ENCODE results near the gene MTRR. TPM values are rescaled to one million over a fixed set of nuclear protein-coding genes. Genes with fewer than 3 reads are reported as not detected.

MTRR gene
- total and polyA plus RNA-seq, 2 donors (not counting 1 experiment from before 2014, with no cell fraction given) = 25.5 to 67.8 TPM

DNA sequence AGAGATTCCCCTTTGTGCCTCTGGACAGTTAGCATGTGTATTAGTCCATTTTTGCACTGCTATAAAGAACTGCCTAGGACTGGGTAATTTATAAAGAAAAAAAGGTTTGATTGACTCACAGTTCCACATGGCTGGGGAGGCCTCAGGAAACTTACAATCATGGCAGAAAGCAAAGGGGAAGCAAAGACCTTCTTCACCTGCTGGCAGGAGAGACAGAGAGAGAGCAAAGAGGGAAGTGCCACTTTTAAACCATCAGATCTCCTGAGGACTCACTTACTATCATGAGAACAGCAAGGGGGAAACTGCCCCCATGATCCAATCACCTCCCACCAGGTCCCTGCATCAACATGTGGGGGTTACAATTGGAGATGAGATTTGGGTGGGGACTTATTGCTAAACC, 24.0 kb upstream of the MTRR start:
- ATAC-seq (ENCODE audit: low read depth) (no peak), DNase-seq (peak; percentile 5)
- peaks cover 39% of the 10 kb centered on the region for H3K27me3 Mint-ChIP-seq
- TF ChIP-seq EZH2 (IDR thresholded peaks at IDR 0.05; ENCODE audit: borderline replicate concordance, insufficient read depth, low read depth, low read length, poor library complexity, severe bottlenecking) = no peak
- TF ChIP-seq, protein P1, sequence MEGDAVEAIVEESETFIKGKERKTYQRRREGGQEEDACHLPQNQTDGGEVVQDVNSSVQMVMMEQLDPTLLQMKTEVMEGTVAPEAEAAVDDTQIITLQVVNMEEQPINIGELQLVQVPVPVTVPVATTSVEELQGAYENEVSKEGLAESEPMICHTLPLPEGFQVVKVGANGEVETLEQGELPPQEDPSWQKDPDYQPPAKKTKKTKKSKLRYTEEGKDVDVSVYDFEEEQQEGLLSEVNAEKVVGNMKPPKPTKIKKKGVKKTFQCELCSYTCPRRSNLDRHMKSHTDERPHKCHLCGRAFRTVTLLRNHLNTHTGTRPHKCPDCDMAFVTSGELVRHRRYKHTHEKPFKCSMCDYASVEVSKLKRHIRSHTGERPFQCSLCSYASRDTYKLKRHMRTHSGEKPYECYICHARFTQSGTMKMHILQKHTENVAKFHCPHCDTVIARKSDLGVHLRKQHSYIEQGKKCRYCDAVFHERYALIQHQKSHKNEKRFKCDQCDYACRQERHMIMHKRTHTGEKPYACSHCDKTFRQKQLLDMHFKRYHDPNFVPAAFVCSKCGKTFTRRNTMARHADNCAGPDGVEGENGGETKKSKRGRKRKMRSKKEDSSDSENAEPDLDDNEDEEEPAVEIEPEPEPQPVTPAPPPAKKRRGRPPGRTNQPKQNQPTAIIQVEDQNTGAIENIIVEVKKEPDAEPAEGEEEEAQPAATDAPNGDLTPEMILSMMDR (IDR thresholded peaks at IDR 0.05) = no peak
- H3K79me2 ChIP-seq (ENCODE audit: control insufficient read depth, insufficient read depth, low read length) = no peaks in the 10 kb centered on the region
- no peak overlapping the region for H3K4me2 ChIP-seq (replicated peaks; ENCODE audit: low read depth, low read length, poor library complexity, severe bottlenecking)
- peaks cover 13% of the 10 kb centered on the region for H3K4me1 Mint-ChIP-seq
- H3K4me3 Mint-ChIP-seq = no peak overlapping the region
- no peaks in the 10 kb centered on the region for H4K20me1 ChIP-seq (ENCODE audit: control insufficient read depth, insufficient read depth, low read length, poor library complexity, severe bottlenecking)
- no peak overlapping the region for H3K4me3 ChIP-seq (ENCODE audit: control extremely low read depth in 1 of 5, extremely low read depth in 1 of 5, insufficient read depth in 1 of 5, low read depth in 2 of 5, low read length in 4 of 5)
- peaks cover 2% of the 10 kb centered on the region for H3K9me3 Mint-ChIP-seq (ENCODE audit: insufficient read depth)
- H3K27ac ChIP-seq (ENCODE audit: low read length in 2 of 2) = no peak overlapping the region
- ChIA-PET CTCF (interaction anchor here (1.1 to 1.3 kb wide), 2 partner anchors 40 to 42 kb away, joined by 3 to 4 read pairs; no protein-coding TSS in a partner anchor), POLR2A (no interaction called here)
- H3K4me1 ChIP-seq (ENCODE audit: control insufficient read depth in 2 of 2, insufficient read depth in 2 of 2, low read length in 2 of 2) = peaks cover 14 to 15% of the 10 kb centered on the region in 2 donors
- peaks cover 0 to 5% (median 0%) of the 10 kb centered on the region in 3 donors for H3K9me3 ChIP-seq (ENCODE audit: control extremely low read depth in 1 of 3, control insufficient read depth in 2 of 3, insufficient read depth in 1 of 3, low read length in 2 of 3)
- no peak overlapping the region for H3K9ac ChIP-seq (ENCODE audit: low read length)
- H2AFZ ChIP-seq (ENCODE audit: insufficient read depth, low read depth, low read length, poor library complexity, severe bottlenecking) = no peak overlapping the region
- H3K27me3 ChIP-seq (replicated peaks in 1 of 4; ENCODE audit: control extremely low read depth in 1 of 4, control insufficient read depth in 3 of 4, insufficient read depth in 4 of 4, low read length in 3 of 4) = peaks cover 0 to 20% (median 7%) of the 10 kb centered on the region in 4 experiments
- H3K27ac Mint-ChIP-seq = no peak overlapping the region
- H3K36me3 ChIP-seq (replicated peaks in 1 of 2; ENCODE audit: control extremely low read depth in 1 of 2, control insufficient read depth in 1 of 2, extremely low read depth in 1 of 2, insufficient read depth in 2 of 2, low read length in 1 of 2) = no peaks in the 10 kb centered on the region
- intact Hi-C loops (cut with micrococcal nuclease) = no loop called here

DNA sequence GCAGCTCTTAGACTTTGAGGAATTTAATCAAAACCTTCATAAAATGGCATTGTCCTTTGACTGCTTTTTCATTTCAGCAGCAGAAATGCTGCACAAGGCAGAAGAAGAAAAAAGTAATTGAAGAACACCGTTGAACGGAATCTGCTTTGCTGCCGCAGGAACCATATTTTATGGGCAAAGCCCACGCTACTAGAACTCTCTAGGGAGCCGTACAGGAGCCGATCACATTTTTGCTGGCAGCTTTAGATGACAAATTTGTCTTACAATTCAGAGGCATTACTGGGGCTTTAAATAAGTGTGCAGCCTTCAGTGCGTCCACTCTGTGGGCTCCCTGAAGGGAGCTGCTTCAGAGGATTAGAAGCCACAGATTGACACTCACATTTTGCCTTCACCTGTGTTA, 23.4 kb upstream of the MTRR start:
- ChIA-PET CTCF (interaction anchor here (1.1 kb wide), 1 partner anchor 40 kb away, joined by 4 read pairs; no protein-coding TSS in a partner anchor), POLR2A (no interaction called here)
- H3K4me1 Mint-ChIP-seq = peaks cover 14% of the 10 kb centered on the region
- DNase-seq (no peak), ATAC-seq (ENCODE audit: low read depth) (no peak)
- WGBS (ENCODE audit: insufficient coverage) = 94% methylated on average over 5 of the region's 7 CpGs
- peaks cover 2% of the 10 kb centered on the region for H3K9me3 Mint-ChIP-seq (ENCODE audit: insufficient read depth)
- Histone ChIP-seq H3K79me2 (ENCODE audit: control insufficient read depth, insufficient read depth, low read length) (no peaks in the 10 kb centered on the region), H4K20me1 (ENCODE audit: control insufficient read depth, insufficient read depth, low read length, poor library complexity, severe bottlenecking) (no peaks in the 10 kb centered on the region), H2AFZ (ENCODE audit: insufficient read depth, low read depth, low read length, poor library complexity, severe bottlenecking) (no peak overlapping the region), H3K27me3 (replicated peaks in 1 of 4; ENCODE audit: control extremely low read depth in 1 of 4, control insufficient read depth in 3 of 4, insufficient read depth in 4 of 4, low read length in 3 of 4) (peaks cover 0 to 22% (median 8%) of the 10 kb centered on the region in 4 experiments), H3K4me1 (ENCODE audit: control insufficient read depth in 2 of 2, insufficient read depth in 2 of 2, low read length in 2 of 2) (peaks cover 17 to 19% of the 10 kb centered on the region in 2 donors), H3K36me3 (replicated peaks in 1 of 2; ENCODE audit: control extremely low read depth in 1 of 2, control insufficient read depth in 1 of 2, extremely low read depth in 1 of 2, insufficient read depth in 2 of 2, low read length in 1 of 2) (no peaks in the 10 kb centered on the region), H3K9ac (ENCODE audit: low read length) (no peak overlapping the region), H3K9me3 (ENCODE audit: control extremely low read depth in 1 of 3, control insufficient read depth in 2 of 3, insufficient read depth in 1 of 3, low read length in 2 of 3) (peaks cover 0 to 6% (median 0%) of the 10 kb centered on the region in 3 donors), H3K4me3 (ENCODE audit: control extremely low read depth in 1 of 5, extremely low read depth in 1 of 5, insufficient read depth in 1 of 5, low read depth in 2 of 5, low read length in 4 of 5) (no peak overlapping the region), H3K4me2 (replicated peaks; ENCODE audit: low read depth, low read length, poor library complexity, severe bottlenecking) (no peak overlapping the region), H3K27ac (ENCODE audit: low read length in 2 of 2) (no peak overlapping the region)
- TF ChIP-seq, protein P1 (IDR thresholded peaks at IDR 0.05) = no peak
- no peak for TF ChIP-seq EZH2 (IDR thresholded peaks at IDR 0.05; ENCODE audit: borderline replicate concordance, insufficient read depth, low read depth, low read length, poor library complexity, severe bottlenecking)
- no peak overlapping the region for H3K4me3 Mint-ChIP-seq
- H3K27me3 Mint-ChIP-seq = peaks cover 34% of the 10 kb centered on the region
- intact Hi-C loops (cut with micrococcal nuclease) = no loop called here
- H3K27ac Mint-ChIP-seq = no peak overlapping the region

Measured in B cell (primary cell).